ENCODE measurements around the gene STEAP1.

DNA sequence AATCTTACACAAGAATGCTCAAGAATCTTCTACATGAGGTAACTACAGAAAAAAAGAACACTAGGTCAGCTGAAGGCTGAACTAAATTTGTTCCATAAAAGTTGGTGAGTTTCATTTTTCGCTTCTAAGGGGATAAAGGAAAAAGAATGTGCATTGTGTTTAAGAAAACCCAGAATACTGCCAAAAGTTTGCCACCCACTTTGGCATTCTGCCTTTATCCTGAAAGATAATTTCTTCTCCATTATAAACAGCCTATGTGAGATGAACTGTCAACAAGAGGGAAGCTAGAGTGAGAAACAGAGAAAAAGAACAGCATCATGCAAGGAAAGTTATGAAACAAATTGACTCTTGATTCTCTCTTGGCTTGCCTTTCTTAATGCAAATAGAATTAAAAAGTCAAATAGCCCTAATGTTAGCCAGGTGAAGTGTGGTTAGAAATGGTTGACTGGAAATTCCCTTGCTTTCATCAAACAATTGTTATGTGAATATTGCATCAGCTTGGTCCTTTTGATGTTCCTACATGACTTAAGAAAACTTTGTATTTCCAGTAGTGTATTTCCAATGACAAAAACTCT, 25.8 kb downstream of the STEAP1 start:
- TF ChIP-seq, protein P1, sequence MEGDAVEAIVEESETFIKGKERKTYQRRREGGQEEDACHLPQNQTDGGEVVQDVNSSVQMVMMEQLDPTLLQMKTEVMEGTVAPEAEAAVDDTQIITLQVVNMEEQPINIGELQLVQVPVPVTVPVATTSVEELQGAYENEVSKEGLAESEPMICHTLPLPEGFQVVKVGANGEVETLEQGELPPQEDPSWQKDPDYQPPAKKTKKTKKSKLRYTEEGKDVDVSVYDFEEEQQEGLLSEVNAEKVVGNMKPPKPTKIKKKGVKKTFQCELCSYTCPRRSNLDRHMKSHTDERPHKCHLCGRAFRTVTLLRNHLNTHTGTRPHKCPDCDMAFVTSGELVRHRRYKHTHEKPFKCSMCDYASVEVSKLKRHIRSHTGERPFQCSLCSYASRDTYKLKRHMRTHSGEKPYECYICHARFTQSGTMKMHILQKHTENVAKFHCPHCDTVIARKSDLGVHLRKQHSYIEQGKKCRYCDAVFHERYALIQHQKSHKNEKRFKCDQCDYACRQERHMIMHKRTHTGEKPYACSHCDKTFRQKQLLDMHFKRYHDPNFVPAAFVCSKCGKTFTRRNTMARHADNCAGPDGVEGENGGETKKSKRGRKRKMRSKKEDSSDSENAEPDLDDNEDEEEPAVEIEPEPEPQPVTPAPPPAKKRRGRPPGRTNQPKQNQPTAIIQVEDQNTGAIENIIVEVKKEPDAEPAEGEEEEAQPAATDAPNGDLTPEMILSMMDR (IDR thresholded peaks at IDR 0.05) = no peak
- no peak for TF ChIP-seq POLR2A (IDR thresholded peaks at IDR 0.05)

All from Peyer's patch (tissue), 4 donors.